GM12874 (cell line): ENCODE measurements around the gene XDH.

ENCODE experiments used
- CTCF ChIP-seq: IDR thresholded peaks from 2 replicates; pipeline ENCODE4 v1.5.1; 2011; ENCODE audit warnings: low read depth, mild to moderate bottlenecking, control low read depth, low read length, moderate library complexity; ENCODE audit not compliant: insufficient read depth

XDH gene

GRCh38 chr2:31286230-31286629 lies 128.3 kb downstream of the XDH start:
- no peak for TF ChIP-seq CTCF
